GM06990 (cell line): ENCODE data around the gene PFAS.
"Not testable (repeated sequence)": the region's sequence is repeated elsewhere in the genome, so short reads cannot be mapped to it uniquely, and the experiment has no call there.

Source experiments
- DNase-seq: peaks from one replicate; pipeline ENCODE4 v3.0.0-alpha.2; 2011; ENCODE audit not compliant: insufficient read length; ENCODE audit errors: extremely low read depth
- H3K27me3 ChIP-seq: replicated peaks from 2 replicates; pipeline ENCODE4 v1.6.0; 2011; ENCODE audit warnings: low read length; ENCODE audit not compliant: control insufficient read depth, insufficient read depth
- H3K36me3 ChIP-seq: 2 replicates; pipeline ENCODE4 v1.5.1; 2011; ENCODE audit warnings: low read length; ENCODE audit not compliant: control insufficient read depth, insufficient read depth
- H3K4me3 ChIP-seq: replicated peaks from 2 replicates; pipeline ENCODE4 v1.5.1; 2011; ENCODE audit warnings: low read depth, mild to moderate bottlenecking, control low read depth, low read length
- CTCF ChIP-seq: IDR thresholded peaks from 2 replicates; pipeline ENCODE4 v1.5.1; 2011; ENCODE audit warnings: low read length, control low read depth, mild to moderate bottlenecking, inconsistent platforms; ENCODE audit not compliant: insufficient read depth, poor library complexity, severe bottlenecking

The PFAS gene

GRCh38 chr17:8212312-8213180 lies 36.5 kb upstream of the PFAS start:
- DNase-seq = no peak
- Histone ChIP-seq H3K27me3 (no peaks in the 10 kb centered on the region), H3K4me3 (no peak overlapping the region), H3K36me3 (peaks cover 2% of the 10 kb centered on the region)
- no peak for TF ChIP-seq CTCF

- H3K36me3 ChIP-seq, H3K4me3 ChIP-seq, H3K27me3 ChIP-seq, DNase-seq: not testable (repeated sequence)
Measured at GRCh38 chr17:8214000-8214399, 35.1 kb upstream of the PFAS start.

GRCh38 chr17:8220783-8221662 lies 28.1 kb upstream of the PFAS start:
- Histone ChIP-seq H3K27me3 (no peaks in the 10 kb centered on the region), H3K36me3 (no peaks in the 10 kb centered on the region), H3K4me3 (peak overlapping the region; percentile 73)
- peak; percentile 86 for DNase-seq
- peak; percentile 16 for TF ChIP-seq CTCF

- Histone ChIP-seq H3K36me3 (no peaks in the 10 kb centered on the region), H3K4me3 (peak overlapping the region; percentile 73), H3K27me3 (no peaks in the 10 kb centered on the region)
- TF ChIP-seq CTCF = no peak
- peak; percentile 86 for DNase-seq
Measured at GRCh38 chr17:8221663-8222379, 27.3 kb upstream of the PFAS start.

- Histone ChIP-seq H3K4me3 (peak overlapping the region; percentile 65), H3K27me3 (no peaks in the 10 kb centered on the region), H3K36me3 (peaks cover 3% of the 10 kb centered on the region)
- DNase-seq = no peak
- TF ChIP-seq CTCF = no peak
Measured at GRCh38 chr17:8222380-8222629, 26.8 kb upstream of the PFAS start.
